HepG2 (cell line): Measurements from ENCODE around the gene IGF2. TPM values are rescaled to one million over a fixed set of nuclear protein-coding genes. Genes with fewer than 3 reads are reported as not detected.

Experiments used
- KLF12 ChIP-seq: sonication (generic); formaldehyde crosslinking; IDR thresholded peaks from 2 replicates; pipeline ENCODE4 v1.4.0; 2020; ENCODE audit warnings: missing genetic modification reagents, borderline replicate concordance
- MEF2D ChIP-seq: sonication (generic); formaldehyde crosslinking; IDR thresholded peaks from 2 replicates; pipeline ENCODE4 v1.5.1; 2020; ENCODE audit warnings: mild to moderate bottlenecking, missing genetic modification reagents
- PAF1 ChIP-seq: IDR thresholded peaks from 2 replicates; pipeline ENCODE4 v1.6.1; 2016; ENCODE audit warnings: missing genetic modification reagents, missing compliant biosample characterization
- PITX1 ChIP-seq: sonication (generic); formaldehyde crosslinking; IDR thresholded peaks from 2 replicates; pipeline ENCODE4 v1.5.1; 2020; ENCODE audit warnings: mild to moderate bottlenecking, missing genetic modification reagents
- POLR2AphosphoS5 ChIP-seq: IDR thresholded peaks from 2 replicates; pipeline ENCODE4 v1.6.1; 2012; ENCODE audit warnings: low read depth, low read length
- ZKSCAN5 ChIP-seq: sonication (generic); formaldehyde crosslinking; IDR thresholded peaks from 2 replicates; pipeline ENCODE4 v1.5.1; 2020; ENCODE audit warnings: mild to moderate bottlenecking, missing genetic modification reagents
- polyA plus RNA-seq, 8 experiments: library from polyadenylated mRNA; depleted of rRNA in 3 of 8; stranded (reverse) in 7 of 8; unstranded in 1 of 8; fragments of >200 nt; fragmentation: Illumina TruSeq in 4 of 8; extraction: Trizol in 4 of 8; gene quantifications; 2 replicates each; pipeline versions ENCODE4 v1.2.1 to v1.2.3, GENCODE V29; 2011 to 2016; ENCODE audit warnings: low read depth in 4 of 8, missing spikeins in 1 of 8, mixed read lengths in 1 of 8; ENCODE audit not compliant: insufficient read depth in 1 of 8
- total RNA-seq, 5 experiments: library from RNA; depleted of rRNA; stranded (reverse); fragments of >200 nt; fragmentation: Illumina TruSeq; extraction: Trizol; gene quantifications; 2 replicates each; pipeline ENCODE4 v1.2.3, GENCODE V29; 2016; ENCODE audit warnings: low read depth in 1 of 5
- TF ChIP-seq, protein P1 (sequence below), 2 experiments: fragments of 450-650 bp in 1 of 2; sonication (generic) in 1 of 2; formaldehyde crosslinking in 1 of 2; IDR thresholded peaks; 2 replicates each; pipeline versions ENCODE4 v1.6.1 to v1.8.0; 2016 to 2022; ENCODE audit warnings: antibody characterized with exemption in 1 of 2, mild to moderate bottlenecking in 1 of 2, missing genetic modification reagents in 1 of 2
- TF ChIP-seq, protein P2 (sequence below): sonication (generic); formaldehyde crosslinking; IDR thresholded peaks from 2 replicates; pipeline ENCODE4 v1.8.1; 2022; ENCODE audit warnings: low read depth, mild to moderate bottlenecking, missing genetic modification reagents
- TF ChIP-seq, protein P3 (sequence below): sonication (generic); formaldehyde crosslinking; IDR thresholded peaks from 2 replicates; pipeline ENCODE4 v1.4.0; 2020; ENCODE audit warnings: missing genetic modification reagents, borderline replicate concordance
- TF ChIP-seq, protein P4 (sequence below): sonication (generic); formaldehyde crosslinking; IDR thresholded peaks from 2 replicates; pipeline ENCODE4 v1.4.0; 2020; ENCODE audit warnings: missing genetic modification reagents

Gene IGF2
- total and polyA plus RNA-seq, 2 of the 13 experiments (the other 11 are each of a cell fraction or from before 2014, with no cell fraction given) = 79.1 to 254 TPM

DNA sequence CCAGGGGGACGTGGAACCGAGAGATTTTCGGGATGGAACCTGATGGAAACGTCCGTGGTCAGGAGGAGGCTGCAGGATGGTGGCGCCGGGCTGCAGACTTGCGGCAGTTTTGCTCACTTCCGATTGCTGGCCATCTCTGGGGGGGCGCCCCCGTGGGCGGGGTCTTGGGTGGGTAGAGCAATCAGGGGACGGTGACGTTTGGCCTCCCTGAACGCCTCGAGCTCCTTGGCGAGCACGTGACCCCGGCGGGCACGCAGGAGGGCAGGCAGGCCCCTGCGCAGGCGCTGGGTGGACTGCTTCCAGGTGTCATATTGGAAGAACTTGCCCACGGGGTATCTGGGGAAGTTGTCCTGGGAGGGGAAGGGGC lies 6.3 kb downstream of the IGF2 start (continued):
- TF ChIP-seq, protein P1, sequence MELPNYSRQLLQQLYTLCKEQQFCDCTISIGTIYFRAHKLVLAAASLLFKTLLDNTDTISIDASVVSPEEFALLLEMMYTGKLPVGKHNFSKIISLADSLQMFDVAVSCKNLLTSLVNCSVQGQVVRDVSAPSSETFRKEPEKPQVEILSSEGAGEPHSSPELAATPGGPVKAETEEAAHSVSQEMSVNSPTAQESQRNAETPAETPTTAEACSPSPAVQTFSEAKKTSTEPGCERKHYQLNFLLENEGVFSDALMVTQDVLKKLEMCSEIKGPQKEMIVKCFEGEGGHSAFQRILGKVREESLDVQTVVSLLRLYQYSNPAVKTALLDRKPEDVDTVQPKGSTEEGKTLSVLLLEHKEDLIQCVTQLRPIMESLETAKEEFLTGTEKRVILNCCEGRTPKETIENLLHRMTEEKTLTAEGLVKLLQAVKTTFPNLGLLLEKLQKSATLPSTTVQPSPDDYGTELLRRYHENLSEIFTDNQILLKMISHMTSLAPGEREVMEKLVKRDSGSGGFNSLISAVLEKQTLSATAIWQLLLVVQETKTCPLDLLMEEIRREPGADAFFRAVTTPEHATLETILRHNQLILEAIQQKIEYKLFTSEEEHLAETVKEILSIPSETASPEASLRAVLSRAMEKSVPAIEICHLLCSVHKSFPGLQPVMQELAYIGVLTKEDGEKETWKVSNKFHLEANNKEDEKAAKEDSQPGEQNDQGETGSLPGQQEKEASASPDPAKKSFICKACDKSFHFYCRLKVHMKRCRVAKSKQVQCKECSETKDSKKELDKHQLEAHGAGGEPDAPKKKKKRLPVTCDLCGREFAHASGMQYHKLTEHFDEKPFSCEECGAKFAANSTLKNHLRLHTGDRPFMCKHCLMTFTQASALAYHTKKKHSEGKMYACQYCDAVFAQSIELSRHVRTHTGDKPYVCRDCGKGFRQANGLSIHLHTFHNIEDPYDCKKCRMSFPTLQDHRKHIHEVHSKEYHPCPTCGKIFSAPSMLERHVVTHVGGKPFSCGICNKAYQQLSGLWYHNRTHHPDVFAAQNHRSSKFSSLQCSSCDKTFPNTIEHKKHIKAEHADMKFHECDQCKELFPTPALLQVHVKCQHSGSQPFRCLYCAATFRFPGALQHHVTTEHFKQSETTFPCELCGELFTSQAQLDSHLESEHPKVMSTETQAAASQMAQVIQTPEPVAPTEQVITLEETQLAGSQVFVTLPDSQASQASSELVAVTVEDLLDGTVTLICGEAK (IDR thresholded peaks at IDR 0.05) = no peak
- TF ChIP-seq, protein P1 (CRISPR knock-in tag; IDR thresholded peaks at IDR 0.05) = peak; percentile 3; the same call in 1 of the 2 replicates
- TF ChIP-seq PITX1 (CRISPR knock-in tag) (0 out of 2 replicates have a peak, but pooled peaks have one; percentile 27), PAF1 (peak; percentile 52; the same call in 1 of the 2 replicates), ZKSCAN5 (CRISPR knock-in tag) (0 out of 2 replicates have a peak, but pooled peaks have one; percentile 48), KLF12 (CRISPR knock-in tag) (peak; percentile 58; the same call in 1 of the 2 replicates), POLR2AphosphoS5 (peak; percentile 68), MEF2D (CRISPR knock-in tag) (0 out of 2 replicates have a peak, but pooled peaks have one; percentile 16)
- TF ChIP-seq, protein P2, sequence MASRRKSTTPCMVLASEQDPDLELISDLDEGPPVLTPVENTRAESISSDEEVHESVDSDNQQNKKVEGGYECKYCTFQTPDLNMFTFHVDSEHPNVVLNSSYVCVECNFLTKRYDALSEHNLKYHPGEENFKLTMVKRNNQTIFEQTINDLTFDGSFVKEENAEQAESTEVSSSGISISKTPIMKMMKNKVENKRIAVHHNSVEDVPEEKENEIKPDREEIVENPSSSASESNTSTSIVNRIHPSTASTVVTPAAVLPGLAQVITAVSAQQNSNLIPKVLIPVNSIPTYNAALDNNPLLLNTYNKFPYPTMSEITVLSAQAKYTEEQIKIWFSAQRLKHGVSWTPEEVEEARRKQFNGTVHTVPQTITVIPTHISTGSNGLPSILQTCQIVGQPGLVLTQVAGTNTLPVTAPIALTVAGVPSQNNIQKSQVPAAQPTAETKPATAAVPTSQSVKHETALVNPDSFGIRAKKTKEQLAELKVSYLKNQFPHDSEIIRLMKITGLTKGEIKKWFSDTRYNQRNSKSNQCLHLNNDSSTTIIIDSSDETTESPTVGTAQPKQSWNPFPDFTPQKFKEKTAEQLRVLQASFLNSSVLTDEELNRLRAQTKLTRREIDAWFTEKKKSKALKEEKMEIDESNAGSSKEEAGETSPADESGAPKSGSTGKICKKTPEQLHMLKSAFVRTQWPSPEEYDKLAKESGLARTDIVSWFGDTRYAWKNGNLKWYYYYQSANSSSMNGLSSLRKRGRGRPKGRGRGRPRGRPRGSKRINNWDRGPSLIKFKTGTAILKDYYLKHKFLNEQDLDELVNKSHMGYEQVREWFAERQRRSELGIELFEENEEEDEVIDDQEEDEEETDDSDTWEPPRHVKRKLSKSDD (CRISPR knock-in tag) = peak; percentile 33
- TF ChIP-seq, protein P3, sequence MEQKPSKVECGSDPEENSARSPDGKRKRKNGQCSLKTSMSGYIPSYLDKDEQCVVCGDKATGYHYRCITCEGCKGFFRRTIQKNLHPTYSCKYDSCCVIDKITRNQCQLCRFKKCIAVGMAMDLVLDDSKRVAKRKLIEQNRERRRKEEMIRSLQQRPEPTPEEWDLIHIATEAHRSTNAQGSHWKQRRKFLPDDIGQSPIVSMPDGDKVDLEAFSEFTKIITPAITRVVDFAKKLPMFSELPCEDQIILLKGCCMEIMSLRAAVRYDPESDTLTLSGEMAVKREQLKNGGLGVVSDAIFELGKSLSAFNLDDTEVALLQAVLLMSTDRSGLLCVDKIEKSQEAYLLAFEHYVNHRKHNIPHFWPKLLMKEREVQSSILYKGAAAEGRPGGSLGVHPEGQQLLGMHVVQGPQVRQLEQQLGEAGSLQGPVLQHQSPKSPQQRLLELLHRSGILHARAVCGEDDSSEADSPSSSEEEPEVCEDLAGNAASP (CRISPR knock-in tag) = no peak
- TF ChIP-seq, protein P4, sequence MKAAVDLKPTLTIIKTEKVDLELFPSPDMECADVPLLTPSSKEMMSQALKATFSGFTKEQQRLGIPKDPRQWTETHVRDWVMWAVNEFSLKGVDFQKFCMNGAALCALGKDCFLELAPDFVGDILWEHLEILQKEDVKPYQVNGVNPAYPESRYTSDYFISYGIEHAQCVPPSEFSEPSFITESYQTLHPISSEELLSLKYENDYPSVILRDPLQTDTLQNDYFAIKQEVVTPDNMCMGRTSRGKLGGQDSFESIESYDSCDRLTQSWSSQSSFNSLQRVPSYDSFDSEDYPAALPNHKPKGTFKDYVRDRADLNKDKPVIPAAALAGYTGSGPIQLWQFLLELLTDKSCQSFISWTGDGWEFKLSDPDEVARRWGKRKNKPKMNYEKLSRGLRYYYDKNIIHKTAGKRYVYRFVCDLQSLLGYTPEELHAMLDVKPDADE (CRISPR knock-in tag) = 0 out of 2 replicates have a peak, but pooled peaks have one; percentile 24
